SU-DHL-6 (cell line): ENCODE data around the gene ARNT2.

Source experiments
- H2AFZ ChIP-seq: fragments of 200-600 bp; sonication (generic); 2 replicates; pipeline ENCODE4 v1.6.1; 2014; ENCODE audit warnings: low read depth, mild to moderate bottlenecking, moderate library complexity, mixed read lengths, antibody characterized with exemption, low read length; ENCODE audit not compliant: severe bottlenecking
- H3F3A ChIP-seq: fragments of 200-600 bp; shearing (Covaris generic); 2 replicates; pipeline ENCODE4 v1.6.0; 2016; ENCODE audit warnings: antibody characterized with exemption, mild to moderate bottlenecking; ENCODE audit not compliant: insufficient read depth
- H3K27ac ChIP-seq: fragments of 200-600 bp; sonication (generic); 2 replicates; pipeline ENCODE4 v1.5.1; 2016; ENCODE audit warnings: low read depth, mild to moderate bottlenecking, low read length, moderate library complexity, mixed read lengths
- H3K27me3 ChIP-seq: fragments of 200-600 bp; sonication (generic), shearing (Covaris generic); 2 replicates; pipeline ENCODE4 v1.6.0; 2014; ENCODE audit warnings: mild to moderate bottlenecking, low read length
- H3K36me3 ChIP-seq: fragments of 200-600 bp; sonication (generic); 2 replicates; pipeline ENCODE4 v1.6.1; 2014; ENCODE audit warnings: mild to moderate bottlenecking, low read length, mixed read lengths
- H3K4me2 ChIP-seq: fragments of 300-600, 200-600 bp; shearing (Covaris generic), sonication (generic); 2 replicates; pipeline ENCODE4 v1.6.0; 2014; ENCODE audit warnings: low read length, low read depth, mild to moderate bottlenecking; ENCODE audit not compliant: poor library complexity, severe bottlenecking
- H3K4me3 ChIP-seq: fragments of 200-600 bp; sonication (generic); 2 replicates; pipeline ENCODE4 v1.5.1; 2014; ENCODE audit warnings: antibody characterized with exemption, low read length, mild to moderate bottlenecking, mixed read lengths; ENCODE audit not compliant: insufficient read depth, poor library complexity, severe bottlenecking
- H3K79me2 ChIP-seq: fragments of 200-600 bp; sonication (generic); 2 replicates; pipeline ENCODE4 v1.6.1; 2014; ENCODE audit warnings: mild to moderate bottlenecking, low read length, moderate library complexity; ENCODE audit not compliant: insufficient read depth
- H3K9ac ChIP-seq: fragments of 200-600 bp; sonication (generic); 2 replicates; pipeline ENCODE4 v1.7.0; 2014; ENCODE audit warnings: mild to moderate bottlenecking, low read length
- H3K9me2 ChIP-seq: fragments of 200-600 bp; sonication (generic); replicated peaks from 2 replicates; pipeline ENCODE4 v1.6.1; 2014; ENCODE audit warnings: low read length; ENCODE audit not compliant: insufficient read depth
- H3K9me3 ChIP-seq: fragments of 200-600 bp; sonication (generic); 2 replicates; pipeline ENCODE4 v1.6.1; 2014; ENCODE audit warnings: low read length, mixed read lengths; ENCODE audit not compliant: insufficient read depth
- H4K20me1 ChIP-seq: fragments of 200-600 bp; sonication (generic); 2 replicates; pipeline ENCODE4 v1.6.1; 2014; ENCODE audit warnings: low read depth, mild to moderate bottlenecking, antibody characterized with exemption, low read length, moderate library complexity, mixed read lengths
- CTCF ChIP-seq: fragments of 200-600 bp; sonication (generic); IDR thresholded peaks from one replicate; pipeline ENCODE4 v1.5.1; 2017; ENCODE audit warnings: antibody characterized with exemption, mild to moderate bottlenecking, low read length, moderate library complexity; ENCODE audit not compliant: insufficient read depth, poor library complexity, severe bottlenecking
- EZH2phosphoT487 ChIP-seq: fragments of 200-600 bp; sonication (generic), shearing (Covaris generic); conservative IDR thresholded peaks from 2 replicates; pipeline ENCODE4 v1.6.1; 2018; ENCODE audit warnings: mild to moderate bottlenecking, antibody characterized with exemption, low read length, moderate library complexity, mixed read lengths

The ARNT2 gene

DNA sequence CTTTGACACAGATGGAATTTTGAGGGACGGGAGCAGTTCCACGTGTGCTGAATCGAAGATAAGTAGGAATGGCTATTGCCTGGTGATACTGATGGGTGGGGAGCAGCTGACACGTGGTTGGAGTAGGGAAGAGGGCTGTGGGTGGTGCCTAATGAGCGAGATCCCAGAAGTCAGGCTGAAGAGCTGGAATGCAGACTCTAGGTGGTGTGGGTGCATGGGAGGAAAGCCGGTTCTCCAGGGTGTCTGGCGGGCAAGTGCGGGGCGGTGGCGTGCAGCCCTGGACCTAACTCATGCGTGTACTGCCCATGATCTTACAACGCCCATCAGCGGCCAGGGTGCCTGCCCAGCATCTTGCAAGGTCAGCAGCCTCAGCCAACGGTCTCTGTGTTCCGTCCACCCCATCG, 63.1 kb downstream of the ARNT2 start:
- Histone ChIP-seq H3K27me3 (no peaks in the 10 kb centered on the region), H3F3A (no peaks in the 10 kb centered on the region), H3K9me2 (no peaks in the 10 kb centered on the region), H3K4me3 (no peak overlapping the region), H4K20me1 (no peaks in the 10 kb centered on the region), H3K27ac (no peak overlapping the region), H3K79me2 (no peaks in the 10 kb centered on the region), H3K9me3 (no peaks in the 10 kb centered on the region), H3K4me2 (no peak overlapping the region), H3K9ac (no peak overlapping the region), H3K36me3 (no peaks in the 10 kb centered on the region), H2AFZ (no peak overlapping the region)
- TF ChIP-seq CTCF: no peak
- no peak for TF ChIP-seq EZH2phosphoT487

- H3F3A ChIP-seq: no peaks in the 10 kb centered on the region
- H3K9ac ChIP-seq: no peak overlapping the region
- H3K36me3 ChIP-seq: no peaks in the 10 kb centered on the region
- no peaks in the 10 kb centered on the region for H3K27me3 ChIP-seq
- no peak overlapping the region for H3K27ac ChIP-seq
- H3K4me2 ChIP-seq: no peak overlapping the region
- no peaks in the 10 kb centered on the region for H3K9me2 ChIP-seq
- H3K9me3 ChIP-seq: no peaks in the 10 kb centered on the region
- no peaks in the 10 kb centered on the region for H4K20me1 ChIP-seq
- H3K79me2 ChIP-seq: no peaks in the 10 kb centered on the region
- no peak for TF ChIP-seq CTCF
- no peak for TF ChIP-seq EZH2phosphoT487
- H2AFZ ChIP-seq: no peak overlapping the region
- H3K4me3 ChIP-seq: no peak overlapping the region
Measured at GRCh38 chr15:80468796-80469195, 64.6 kb downstream of the ARNT2 start.

GRCh38 chr15:80471881-80472280, 67.7 kb downstream of the ARNT2 start:
- TF ChIP-seq EZH2phosphoT487 (no peak), CTCF (no peak)
- Histone ChIP-seq H2AFZ (no peak overlapping the region), H3K4me2 (no peak overlapping the region), H3K4me3 (no peak overlapping the region), H3K27ac (no peak overlapping the region), H3K9ac (no peak overlapping the region), H4K20me1 (no peaks in the 10 kb centered on the region), H3K36me3 (no peaks in the 10 kb centered on the region), H3K9me3 (no peaks in the 10 kb centered on the region), H3K9me2 (no peaks in the 10 kb centered on the region), H3K79me2 (no peaks in the 10 kb centered on the region), H3K27me3 (no peaks in the 10 kb centered on the region), H3F3A (no peaks in the 10 kb centered on the region)
